Muscle of leg (tissue), 11 donors: Measurements from ENCODE around the gene WDR59. TPM values are rescaled to one million over a fixed set of nuclear protein-coding genes. Genes with fewer than 3 reads are reported as not detected.
"Not testable (repeated sequence)": the region's sequence is repeated elsewhere in the genome, so short reads cannot be mapped to it uniquely, and the experiment has no call there.

Source experiments
- DNase-seq: peaks from one replicate; pipeline ENCODE4 v3.0.0; 2013
- H3K27ac ChIP-seq: one replicate; pipeline ENCODE4 v1.5.1; 2013; ENCODE audit warnings: mild to moderate bottlenecking, low read length, control low read depth
- H3K27me3 ChIP-seq: one replicate; pipeline ENCODE4 v1.6.1; 2013; ENCODE audit warnings: low read length; ENCODE audit not compliant: control insufficient read depth, insufficient read depth
- H3K36me3 ChIP-seq: one replicate; pipeline ENCODE4 v1.6.1; 2013; ENCODE audit warnings: low read length; ENCODE audit not compliant: control insufficient read depth, insufficient read depth
- H3K4me1 ChIP-seq: one replicate; pipeline ENCODE4 v1.6.1; 2013; ENCODE audit warnings: low read length; ENCODE audit not compliant: control insufficient read depth, insufficient read depth
- H3K4me3 ChIP-seq: one replicate; pipeline ENCODE4 v1.5.1; 2013; ENCODE audit warnings: low read length, control low read depth
- H3K9me3 ChIP-seq: replicated peaks from 2 replicates; pipeline ENCODE4 v1.6.1; 2013; ENCODE audit warnings: low read depth, low read length; ENCODE audit not compliant: control insufficient read depth
- WGBS: methylation state at CpG from one replicate; pipeline ENCODE4 v1.1.5; 2013; ENCODE audit warnings: missing lambda C conversion rate; ENCODE audit not compliant: insufficient coverage; 5-methylcytosine and 5-hydroxymethylcytosine counted together
- polyA plus RNA-seq, 8 donors: library from polyadenylated mRNA; unstranded; fragments of 120-200 nt; gene quantifications; one replicate each; pipeline versions ENCODE4 v1.2.1 to v1.2.3, GENCODE V29; 2013; ENCODE audit warnings: inconsistent platforms in 1 of 8, low replicate concordance in 1 of 8; ENCODE audit not compliant: insufficient read length in 8 of 8, insufficient read depth in 1 of 8
- total RNA-seq: library from RNA; stranded (reverse); fragments of 120-200 nt; gene quantifications from one replicate; pipeline ENCODE4 v1.2.4, GENCODE V29; 2013

The WDR59 gene
- total and polyA plus RNA-seq, 9 donors = 22.3 to 61.7 (median 43.0) TPM

DNA sequence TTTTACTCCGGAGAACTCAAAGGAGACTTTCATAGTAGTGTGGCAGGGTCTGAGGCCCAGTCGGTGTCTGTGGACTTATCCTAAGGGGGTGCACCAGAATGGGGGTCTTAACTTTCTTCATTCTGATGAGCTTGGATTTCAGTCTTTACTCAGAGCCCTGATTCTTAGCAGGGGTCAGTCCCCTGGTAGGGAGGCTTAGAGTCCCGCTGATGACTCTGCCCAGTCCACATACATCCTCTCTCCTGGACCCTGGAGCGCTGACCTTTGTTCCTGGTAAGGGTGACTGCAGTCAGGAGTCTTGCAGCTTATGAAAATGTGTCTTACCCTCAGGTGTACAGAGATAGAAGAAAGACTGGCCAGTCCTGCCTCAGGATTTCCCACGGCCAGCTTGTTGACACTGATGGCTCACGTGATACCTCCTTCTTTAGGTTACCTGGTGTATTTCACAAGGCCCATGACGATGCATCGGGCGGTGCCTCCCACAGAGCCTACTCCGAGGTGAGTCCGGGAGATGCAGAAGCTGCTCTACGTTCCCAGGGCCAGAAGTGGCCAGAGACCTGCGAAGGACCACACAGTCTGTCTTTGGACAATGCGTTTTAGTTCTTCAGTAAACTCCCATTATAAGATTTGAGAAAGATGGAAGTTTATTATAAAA lies 141.4 kb downstream of the WDR59 start:
- not testable (repeated sequence) for H3K27ac ChIP-seq, H3K36me3 ChIP-seq, H3K27me3 ChIP-seq, H3K9me3 ChIP-seq, H3K4me1 ChIP-seq, DNase-seq, H3K4me3 ChIP-seq
- 68% methylated on average over 6 of the region's 14 CpGs for WGBS

DNA sequence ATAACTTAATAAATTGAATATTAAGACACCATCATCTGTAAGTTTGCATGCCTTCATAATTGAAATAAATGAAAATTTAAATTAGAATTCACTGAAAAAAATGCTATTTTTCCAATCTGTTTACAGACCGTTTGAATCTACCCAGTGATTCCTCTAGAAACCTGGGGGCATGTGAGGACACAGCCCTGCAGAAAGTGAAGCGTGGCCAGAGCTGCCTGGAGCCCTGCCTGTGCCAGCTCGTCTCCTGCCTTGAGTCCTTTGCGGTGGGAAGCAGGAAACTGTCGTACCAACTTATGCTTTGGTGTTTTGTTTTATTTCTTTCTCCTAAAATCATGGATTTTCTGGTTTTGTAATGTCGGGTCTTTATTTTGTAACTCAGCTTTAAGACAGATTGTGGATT lies 142.5 kb downstream of the WDR59 start:
- Histone ChIP-seq H3K9me3 (no peaks in the 10 kb centered on the region), H3K27ac (no peak overlapping the region), H3K4me3 (no peak overlapping the region), H3K4me1 (no peaks in the 10 kb centered on the region), H3K36me3 (no peaks in the 10 kb centered on the region), H3K27me3 (no peaks in the 10 kb centered on the region)
- no CpG with 5 or more reads among the region's 6 CpGs for WGBS
- no peak for DNase-seq

DNA sequence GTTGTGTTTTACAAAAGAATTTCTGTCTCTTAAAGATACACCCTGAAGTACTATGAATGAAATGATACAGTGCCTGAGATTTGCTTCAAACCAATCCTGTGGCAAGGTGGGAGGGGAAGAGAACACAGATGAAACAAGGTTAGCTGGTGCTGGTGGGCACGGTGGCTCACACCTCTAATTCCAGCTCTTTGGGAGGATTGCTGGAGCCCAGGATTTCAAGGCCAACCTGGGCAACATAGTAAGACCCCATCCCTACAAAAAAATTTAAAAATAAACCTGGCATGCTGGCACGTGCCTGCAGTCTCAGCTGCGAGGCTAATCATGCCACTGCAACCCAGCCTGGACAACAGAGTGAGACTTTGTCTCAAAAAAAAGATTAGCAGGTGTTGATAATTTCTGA lies 143.0 kb downstream of the WDR59 start:
- Histone ChIP-seq H3K27me3 (no peaks in the 10 kb centered on the region), H3K9me3 (no peaks in the 10 kb centered on the region), H3K36me3 (no peaks in the 10 kb centered on the region), H3K4me3 (no peak overlapping the region), H3K4me1 (no peaks in the 10 kb centered on the region), H3K27ac (no peak overlapping the region)
- no peak for DNase-seq
- no CpG with 5 or more reads among the region's 3 CpGs for WGBS

DNA sequence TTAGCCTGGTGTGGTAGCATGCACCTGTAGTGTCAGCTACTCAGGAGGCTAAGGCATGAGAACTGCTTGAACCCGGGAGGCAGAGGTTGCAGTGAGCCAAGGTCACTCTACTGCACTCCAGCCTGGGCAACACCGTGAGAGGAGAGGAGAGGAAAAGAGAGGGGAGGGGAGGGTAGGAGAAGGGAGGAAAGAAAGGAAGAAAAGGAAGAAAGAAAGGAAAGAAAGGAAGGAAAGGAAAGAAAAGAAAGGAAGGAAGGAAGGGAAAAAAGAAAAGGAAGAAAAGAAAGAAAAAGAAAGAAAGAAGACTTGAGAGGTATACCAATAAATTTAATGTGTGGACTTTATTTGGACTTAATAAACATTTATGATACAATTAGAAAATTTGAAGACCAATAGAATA lies 143.5 kb downstream of the WDR59 start:
- Histone ChIP-seq H3K27ac (no peak overlapping the region), H3K36me3 (no peaks in the 10 kb centered on the region), H3K9me3 (no peaks in the 10 kb centered on the region), H3K4me3 (no peak overlapping the region), H3K4me1 (no peaks in the 10 kb centered on the region), H3K27me3 (no peaks in the 10 kb centered on the region)
- WGBS = 65% methylated on average over 2 of the region's 2 CpGs
- DNase-seq = no peak

DNA sequence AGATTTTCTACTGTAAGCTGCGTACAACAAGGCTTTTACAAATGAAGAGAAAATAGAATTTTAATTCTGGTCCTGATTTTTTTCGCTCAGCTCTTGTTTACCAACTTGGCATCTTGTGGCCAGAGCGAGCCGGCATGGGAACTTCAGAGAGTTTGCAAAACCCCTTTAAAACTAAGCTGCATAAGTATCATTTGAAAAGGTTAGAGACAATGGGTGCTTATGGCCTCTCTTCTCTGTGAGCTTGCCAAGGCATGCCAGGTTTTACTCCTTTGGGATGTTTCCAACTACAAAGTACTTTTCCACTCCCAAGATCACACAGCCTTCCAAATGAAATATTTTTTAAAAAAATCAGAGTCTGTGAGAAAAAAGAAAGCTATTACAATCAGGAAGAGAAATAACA lies 147.9 kb downstream of the WDR59 start:
- no peaks in the 10 kb centered on the region for H3K36me3 ChIP-seq
- no peaks in the 10 kb centered on the region for H3K9me3 ChIP-seq
- DNase-seq = peak; percentile 14
- no peaks in the 10 kb centered on the region for H3K4me1 ChIP-seq
- H3K27me3 ChIP-seq = no peaks in the 10 kb centered on the region
- WGBS = no CpG with 5 or more reads among the region's 4 CpGs
- no peak overlapping the region for H3K27ac ChIP-seq
- H3K4me3 ChIP-seq = no peak overlapping the region

DNA sequence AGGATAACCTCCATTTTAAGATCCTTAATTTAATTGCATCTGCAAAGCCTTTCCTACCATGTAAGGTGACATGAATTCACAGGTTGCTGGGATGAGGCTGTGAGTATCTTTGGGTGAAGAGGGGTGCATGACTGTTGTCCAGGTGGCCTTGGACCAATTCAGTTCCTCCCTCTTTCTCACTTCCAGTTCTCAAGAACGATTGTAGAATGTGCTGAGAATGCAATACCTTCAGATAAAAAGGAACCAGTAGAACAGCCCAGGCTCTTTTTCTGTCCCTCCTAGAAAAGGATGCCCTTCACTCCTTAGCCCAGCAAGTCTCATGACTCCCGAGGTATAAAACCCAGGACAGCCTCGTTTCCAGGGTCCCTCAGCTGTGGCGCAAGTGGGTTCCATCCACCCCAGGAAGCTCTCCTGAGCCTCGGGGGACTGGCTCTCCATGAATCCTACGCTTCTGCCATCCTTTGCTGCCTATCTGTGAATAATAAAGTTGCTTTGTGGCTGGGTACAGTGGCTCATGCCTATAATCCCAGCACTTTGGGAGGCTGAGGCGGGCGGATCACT lies 148.7 kb downstream of the WDR59 start:
- Histone ChIP-seq H3K27me3 (no peaks in the 10 kb centered on the region), H3K4me1 (no peaks in the 10 kb centered on the region), H3K36me3 (no peaks in the 10 kb centered on the region), H3K27ac (no peak overlapping the region), H3K9me3 (no peaks in the 10 kb centered on the region), H3K4me3 (no peak overlapping the region)
- DNase-seq = no peak
- 77% methylated on average over 3 of the region's 8 CpGs for WGBS

DNA sequence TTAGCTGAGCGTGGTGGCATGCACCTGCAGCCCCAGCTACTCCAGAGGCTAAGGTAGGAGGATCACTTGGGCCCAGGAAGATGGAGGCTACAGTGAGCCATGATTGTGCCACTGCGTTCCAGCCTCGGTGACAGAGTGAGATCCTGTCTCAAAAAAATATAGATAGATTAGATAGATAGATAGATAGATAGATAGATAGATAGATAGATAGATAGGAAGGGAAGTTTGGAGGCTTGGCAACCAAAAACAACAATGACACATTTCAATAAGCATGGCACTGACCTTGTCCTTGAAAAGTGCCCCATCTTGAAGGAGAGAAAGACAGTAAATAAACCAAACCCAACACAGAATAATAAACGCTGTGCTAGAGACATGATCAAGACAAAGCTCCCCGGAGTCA lies 152.7 kb downstream of the WDR59 start:
- Histone ChIP-seq H3K9me3 (peaks cover 2% of the 10 kb centered on the region), H3K27me3 (no peaks in the 10 kb centered on the region), H3K27ac (no peak overlapping the region), H3K4me1 (no peaks in the 10 kb centered on the region), H3K4me3 (no peak overlapping the region), H3K36me3 (no peaks in the 10 kb centered on the region)
- no peak for DNase-seq
- no CpG with 5 or more reads among the region's 5 CpGs for WGBS

DNA sequence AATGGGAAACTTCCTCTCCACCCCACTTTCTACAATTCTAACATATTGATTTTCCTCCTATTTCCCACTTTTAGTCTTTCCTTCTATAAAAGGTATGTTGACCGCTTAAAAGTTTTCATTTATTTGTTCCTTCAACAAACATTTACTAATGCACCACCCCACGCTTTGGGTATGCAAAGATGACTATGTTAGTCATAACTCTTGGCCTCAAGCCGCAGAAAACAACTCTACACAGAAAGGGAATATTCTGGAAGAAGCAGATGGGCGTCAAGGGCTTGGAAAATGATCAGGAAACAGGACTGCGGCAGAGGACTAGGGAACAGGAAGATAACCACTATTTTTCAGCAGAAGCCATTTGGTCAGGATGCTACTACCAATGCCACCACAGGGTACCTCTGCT lies 153.5 kb downstream of the WDR59 start:
- Histone ChIP-seq H3K36me3 (no peaks in the 10 kb centered on the region), H3K27ac (no peak overlapping the region), H3K9me3 (peaks cover 2% of the 10 kb centered on the region), H3K4me3 (no peak overlapping the region), H3K27me3 (no peaks in the 10 kb centered on the region), H3K4me1 (no peaks in the 10 kb centered on the region)
- WGBS = 92% methylated on average over 3 of the region's 5 CpGs
- no peak for DNase-seq

DNA sequence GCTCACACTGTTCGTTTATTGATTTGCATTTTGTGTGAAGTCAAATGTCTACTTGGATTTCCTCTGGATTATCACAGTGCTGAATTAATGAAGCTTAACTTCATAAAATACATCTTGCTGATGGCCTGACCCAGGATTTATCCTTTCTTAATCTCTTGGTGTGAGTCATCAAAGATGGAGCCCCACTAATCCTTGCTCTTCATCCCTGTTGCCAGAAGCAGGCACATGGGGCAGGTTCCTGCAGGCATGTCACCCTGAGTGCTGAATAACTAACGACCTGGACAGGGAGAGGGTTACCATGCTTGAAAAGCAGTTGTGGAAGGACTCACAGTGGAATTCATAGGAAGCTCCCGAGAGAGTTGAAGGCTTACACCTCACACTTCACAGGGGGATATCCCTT lies 154.3 kb downstream of the WDR59 start:
- no peak overlapping the region for H3K4me3 ChIP-seq
- H3K27ac ChIP-seq = no peak overlapping the region
- peaks cover 2% of the 10 kb centered on the region for H3K9me3 ChIP-seq
- no peaks in the 10 kb centered on the region for H3K4me1 ChIP-seq
- WGBS = no CpG with 5 or more reads among the region's 3 CpGs
- H3K27me3 ChIP-seq = no peaks in the 10 kb centered on the region
- H3K36me3 ChIP-seq = no peaks in the 10 kb centered on the region
- no peak for DNase-seq

DNA sequence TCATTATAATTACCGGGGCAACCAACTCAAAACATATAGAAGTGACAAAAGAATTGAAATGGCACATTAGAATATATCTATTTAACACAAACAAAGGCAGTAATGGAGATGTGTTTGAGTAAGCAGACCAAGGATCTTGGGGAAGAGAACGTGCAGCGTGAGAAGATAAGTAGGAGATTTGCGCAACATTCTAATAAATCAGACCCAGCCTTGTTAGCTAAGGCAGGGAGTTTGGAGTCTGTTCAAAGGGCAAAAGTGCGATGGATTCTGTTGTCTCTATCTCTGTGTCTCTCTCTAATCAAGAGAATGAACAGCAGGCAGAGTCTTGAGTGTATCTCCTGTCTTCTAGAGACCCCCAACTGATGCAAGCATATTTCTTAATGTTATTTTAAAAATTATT lies 155.3 kb downstream of the WDR59 start:
- 100% methylated on average over 1 of the region's 5 CpGs for WGBS
- no peak overlapping the region for H3K4me3 ChIP-seq
- DNase-seq = no peak
- H3K4me1 ChIP-seq = no peaks in the 10 kb centered on the region
- no peaks in the 10 kb centered on the region for H3K27me3 ChIP-seq
- no peaks in the 10 kb centered on the region for H3K36me3 ChIP-seq
- H3K27ac ChIP-seq = no peak overlapping the region
- H3K9me3 ChIP-seq = peaks cover 2% of the 10 kb centered on the region

DNA sequence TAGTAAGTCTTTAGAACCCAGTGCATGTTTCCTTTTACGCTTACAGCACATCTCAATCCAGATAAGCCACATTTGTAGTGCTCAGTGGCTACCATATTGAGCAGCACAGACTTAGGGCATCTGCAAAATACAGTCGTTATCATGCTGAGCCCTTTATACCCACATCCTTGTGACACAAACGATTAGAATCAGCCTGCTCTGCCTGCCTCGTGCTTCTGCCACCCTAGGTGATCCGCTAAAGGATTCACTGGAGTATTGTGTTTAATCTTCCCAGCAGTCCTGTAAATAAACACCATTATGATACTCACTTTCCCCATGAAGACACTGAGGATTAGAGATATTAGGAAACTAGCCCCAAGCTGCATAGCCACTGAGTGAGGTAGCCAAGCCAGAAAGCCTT lies 159.0 kb downstream of the WDR59 start:
- Histone ChIP-seq H3K36me3 (no peaks in the 10 kb centered on the region), H3K4me1 (no peaks in the 10 kb centered on the region), H3K27me3 (no peaks in the 10 kb centered on the region), H3K27ac (no peak overlapping the region), H3K4me3 (no peak overlapping the region), H3K9me3 (peaks cover 2% of the 10 kb centered on the region)
- 69% methylated on average over 2 of the region's 5 CpGs for WGBS
- DNase-seq = no peak
